ENCODE measurements around the gene CLSTN2. TPM values are rescaled to one million over a fixed set of nuclear protein-coding genes. Genes with fewer than 3 reads are reported as not detected.

Gene CLSTN2
- total and polyA plus RNA-seq, 4 donors, result 0.09 to 2.2 (median 0.55) TPM

DNA sequence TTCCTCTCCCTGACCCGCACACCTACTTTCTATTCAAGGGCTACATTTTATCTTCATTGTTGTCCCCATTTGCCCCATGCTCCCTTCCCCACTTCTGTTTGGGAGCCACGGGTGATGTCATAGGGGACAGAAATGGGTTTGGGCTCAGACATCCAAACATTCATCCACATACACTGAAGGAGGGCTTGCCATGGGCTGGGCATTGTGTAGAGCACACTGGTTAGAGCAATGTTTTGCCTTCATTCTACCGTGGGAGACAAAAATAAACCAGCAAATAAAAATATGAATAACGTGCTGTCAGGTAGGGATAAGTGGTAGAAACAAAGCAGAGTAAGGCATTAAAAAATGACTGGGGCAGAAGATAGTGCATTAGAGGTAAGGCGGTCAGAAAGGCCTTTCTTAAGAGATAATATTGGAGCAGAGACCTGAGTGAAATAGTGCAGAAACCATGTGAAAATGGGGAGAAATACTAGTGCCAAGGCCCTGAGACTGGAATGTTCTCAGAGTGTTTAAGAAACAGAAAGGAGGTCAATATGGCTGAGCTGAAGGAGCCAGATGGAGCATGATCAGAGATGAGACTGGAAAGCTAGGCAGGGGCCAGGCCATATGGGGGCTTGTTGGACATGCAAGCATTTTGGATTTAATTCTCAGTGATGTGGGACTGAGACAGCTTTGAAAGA is 40.9 kb upstream of the CLSTN2 start:
- H3K27ac ChIP-seq (ENCODE audit: low read depth in 1 of 2, low read length in 2 of 2), result no peak overlapping the region
- H3K4me3 ChIP-seq (ENCODE audit: low read depth in 1 of 3, low read length in 3 of 3), result no peak overlapping the region
- no peaks in the 10 kb centered on the region for H3K4me1 ChIP-seq (ENCODE audit: control insufficient read depth in 4 of 4, insufficient read depth in 4 of 4, low read length in 3 of 4)
- no peak for TF ChIP-seq YY1 (IDR thresholded peaks at IDR 0.05)
- TF ChIP-seq, protein P1, sequence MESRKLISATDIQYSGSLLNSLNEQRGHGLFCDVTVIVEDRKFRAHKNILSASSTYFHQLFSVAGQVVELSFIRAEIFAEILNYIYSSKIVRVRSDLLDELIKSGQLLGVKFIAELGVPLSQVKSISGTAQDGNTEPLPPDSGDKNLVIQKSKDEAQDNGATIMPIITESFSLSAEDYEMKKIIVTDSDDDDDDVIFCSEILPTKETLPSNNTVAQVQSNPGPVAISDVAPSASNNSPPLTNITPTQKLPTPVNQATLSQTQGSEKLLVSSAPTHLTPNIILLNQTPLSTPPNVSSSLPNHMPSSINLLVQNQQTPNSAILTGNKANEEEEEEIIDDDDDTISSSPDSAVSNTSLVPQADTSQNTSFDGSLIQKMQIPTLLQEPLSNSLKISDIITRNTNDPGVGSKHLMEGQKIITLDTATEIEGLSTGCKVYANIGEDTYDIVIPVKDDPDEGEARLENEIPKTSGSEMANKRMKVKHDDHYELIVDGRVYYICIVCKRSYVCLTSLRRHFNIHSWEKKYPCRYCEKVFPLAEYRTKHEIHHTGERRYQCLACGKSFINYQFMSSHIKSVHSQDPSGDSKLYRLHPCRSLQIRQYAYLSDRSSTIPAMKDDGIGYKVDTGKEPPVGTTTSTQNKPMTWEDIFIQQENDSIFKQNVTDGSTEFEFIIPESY (IDR thresholded peaks at IDR 0.05), result no peak
- TF ChIP-seq RAD21 (IDR thresholded peaks at IDR 0.05), result no peak
- no peak for TF ChIP-seq SP1 (IDR thresholded peaks at IDR 0.05)
- no peak for TF ChIP-seq HNF4G (IDR thresholded peaks at IDR 0.05)
- TF ChIP-seq JUND (IDR thresholded peaks at IDR 0.05), result no peak
- no peak for TF ChIP-seq NR2F2 (IDR thresholded peaks at IDR 0.05)
- TF ChIP-seq EGR1 (IDR thresholded peaks at IDR 0.05; ENCODE audit: low read depth in 2 of 2), result no peak
- TF ChIP-seq, protein P2, sequence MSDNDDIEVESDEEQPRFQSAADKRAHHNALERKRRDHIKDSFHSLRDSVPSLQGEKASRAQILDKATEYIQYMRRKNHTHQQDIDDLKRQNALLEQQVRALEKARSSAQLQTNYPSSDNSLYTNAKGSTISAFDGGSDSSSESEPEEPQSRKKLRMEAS (IDR thresholded peaks at IDR 0.05), result no peak
- TF ChIP-seq TAF1 (conservative IDR thresholded peaks at IDR 0.05), result no peak
- TF ChIP-seq, protein P3, sequence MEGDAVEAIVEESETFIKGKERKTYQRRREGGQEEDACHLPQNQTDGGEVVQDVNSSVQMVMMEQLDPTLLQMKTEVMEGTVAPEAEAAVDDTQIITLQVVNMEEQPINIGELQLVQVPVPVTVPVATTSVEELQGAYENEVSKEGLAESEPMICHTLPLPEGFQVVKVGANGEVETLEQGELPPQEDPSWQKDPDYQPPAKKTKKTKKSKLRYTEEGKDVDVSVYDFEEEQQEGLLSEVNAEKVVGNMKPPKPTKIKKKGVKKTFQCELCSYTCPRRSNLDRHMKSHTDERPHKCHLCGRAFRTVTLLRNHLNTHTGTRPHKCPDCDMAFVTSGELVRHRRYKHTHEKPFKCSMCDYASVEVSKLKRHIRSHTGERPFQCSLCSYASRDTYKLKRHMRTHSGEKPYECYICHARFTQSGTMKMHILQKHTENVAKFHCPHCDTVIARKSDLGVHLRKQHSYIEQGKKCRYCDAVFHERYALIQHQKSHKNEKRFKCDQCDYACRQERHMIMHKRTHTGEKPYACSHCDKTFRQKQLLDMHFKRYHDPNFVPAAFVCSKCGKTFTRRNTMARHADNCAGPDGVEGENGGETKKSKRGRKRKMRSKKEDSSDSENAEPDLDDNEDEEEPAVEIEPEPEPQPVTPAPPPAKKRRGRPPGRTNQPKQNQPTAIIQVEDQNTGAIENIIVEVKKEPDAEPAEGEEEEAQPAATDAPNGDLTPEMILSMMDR (IDR thresholded peaks at IDR 0.05; ENCODE audit: low read depth, low read length, missing input control), result no peak
- no peak for TF ChIP-seq RXRA (IDR thresholded peaks at IDR 0.05)
- TF ChIP-seq, protein P4, sequence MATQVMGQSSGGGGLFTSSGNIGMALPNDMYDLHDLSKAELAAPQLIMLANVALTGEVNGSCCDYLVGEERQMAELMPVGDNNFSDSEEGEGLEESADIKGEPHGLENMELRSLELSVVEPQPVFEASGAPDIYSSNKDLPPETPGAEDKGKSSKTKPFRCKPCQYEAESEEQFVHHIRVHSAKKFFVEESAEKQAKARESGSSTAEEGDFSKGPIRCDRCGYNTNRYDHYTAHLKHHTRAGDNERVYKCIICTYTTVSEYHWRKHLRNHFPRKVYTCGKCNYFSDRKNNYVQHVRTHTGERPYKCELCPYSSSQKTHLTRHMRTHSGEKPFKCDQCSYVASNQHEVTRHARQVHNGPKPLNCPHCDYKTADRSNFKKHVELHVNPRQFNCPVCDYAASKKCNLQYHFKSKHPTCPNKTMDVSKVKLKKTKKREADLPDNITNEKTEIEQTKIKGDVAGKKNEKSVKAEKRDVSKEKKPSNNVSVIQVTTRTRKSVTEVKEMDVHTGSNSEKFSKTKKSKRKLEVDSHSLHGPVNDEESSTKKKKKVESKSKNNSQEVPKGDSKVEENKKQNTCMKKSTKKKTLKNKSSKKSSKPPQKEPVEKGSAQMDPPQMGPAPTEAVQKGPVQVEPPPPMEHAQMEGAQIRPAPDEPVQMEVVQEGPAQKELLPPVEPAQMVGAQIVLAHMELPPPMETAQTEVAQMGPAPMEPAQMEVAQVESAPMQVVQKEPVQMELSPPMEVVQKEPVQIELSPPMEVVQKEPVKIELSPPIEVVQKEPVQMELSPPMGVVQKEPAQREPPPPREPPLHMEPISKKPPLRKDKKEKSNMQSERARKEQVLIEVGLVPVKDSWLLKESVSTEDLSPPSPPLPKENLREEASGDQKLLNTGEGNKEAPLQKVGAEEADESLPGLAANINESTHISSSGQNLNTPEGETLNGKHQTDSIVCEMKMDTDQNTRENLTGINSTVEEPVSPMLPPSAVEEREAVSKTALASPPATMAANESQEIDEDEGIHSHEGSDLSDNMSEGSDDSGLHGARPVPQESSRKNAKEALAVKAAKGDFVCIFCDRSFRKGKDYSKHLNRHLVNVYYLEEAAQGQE (IDR thresholded peaks at IDR 0.05), result no peak
- no peak for TF ChIP-seq GABPA (IDR thresholded peaks at IDR 0.05 in 1 of 2, conservative IDR thresholded peaks at IDR 0.05 in 1 of 2)
- TF ChIP-seq HNF4A (conservative IDR thresholded peaks at IDR 0.05), result no peak
- peaks cover 0 to 2% (median 0%) of the 10 kb centered on the region in 4 donors for H3K9me3 ChIP-seq (ENCODE audit: control insufficient read depth in 4 of 4, low read length in 3 of 4)
- no peaks in the 10 kb centered on the region for H3K36me3 ChIP-seq (ENCODE audit: control insufficient read depth in 4 of 4, insufficient read depth in 3 of 4, low read depth in 1 of 4, low read length in 3 of 4)
- H3K27me3 ChIP-seq (ENCODE audit: control insufficient read depth in 4 of 4, insufficient read depth in 4 of 4, low read length in 3 of 4), result no peaks in the 10 kb centered on the region
- no peak overlapping the region for H3K9ac ChIP-seq (ENCODE audit: low read depth in 1 of 2, low read length in 2 of 2)
- 83% methylated on average over 5 of the region's 5 CpGs for WGBS
- no peak for DNase-seq (ENCODE audit: low spot score)

DNA sequence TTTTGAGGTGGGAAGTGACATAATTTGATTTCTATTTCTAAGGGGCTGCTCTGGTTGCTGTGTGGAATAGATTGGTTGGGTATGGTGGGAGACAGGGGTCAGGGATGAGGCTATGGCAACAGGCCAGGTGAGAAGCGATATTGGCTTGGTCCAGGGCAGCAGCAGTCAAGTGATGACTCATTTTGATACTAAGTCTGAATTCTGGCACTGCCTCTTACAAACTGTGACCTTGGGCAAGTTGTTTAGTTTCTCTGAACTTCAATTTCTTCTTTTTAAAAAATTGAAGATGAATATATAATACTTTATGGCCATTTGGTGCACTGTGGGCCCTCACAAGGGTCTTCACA is 40.4 kb upstream of the CLSTN2 start:
- Histone ChIP-seq H3K27ac (ENCODE audit: low read depth in 1 of 2, low read length in 2 of 2) (no peak overlapping the region), H3K4me1 (ENCODE audit: control insufficient read depth in 4 of 4, insufficient read depth in 4 of 4, low read length in 3 of 4) (no peaks in the 10 kb centered on the region), H3K4me3 (ENCODE audit: low read depth in 1 of 3, low read length in 3 of 3) (no peak overlapping the region), H3K9me3 (ENCODE audit: control insufficient read depth in 4 of 4, low read length in 3 of 4) (peaks cover 0 to 4% (median 2%) of the 10 kb centered on the region in 4 donors), H3K9ac (ENCODE audit: low read depth in 1 of 2, low read length in 2 of 2) (no peak overlapping the region), H3K27me3 (ENCODE audit: control insufficient read depth in 4 of 4, insufficient read depth in 4 of 4, low read length in 3 of 4) (no peaks in the 10 kb centered on the region), H3K36me3 (ENCODE audit: control insufficient read depth in 4 of 4, insufficient read depth in 3 of 4, low read depth in 1 of 4, low read length in 3 of 4) (no peaks in the 10 kb centered on the region)
- no peak for DNase-seq (ENCODE audit: low spot score)
- TF ChIP-seq NR2F2 (IDR thresholded peaks at IDR 0.05) (no peak), FOXA2 (IDR thresholded peaks at IDR 0.05) (no peak), JUND (IDR thresholded peaks at IDR 0.05) (no peak), TAF1 (conservative IDR thresholded peaks at IDR 0.05) (no peak)
- TF ChIP-seq, protein P3 (IDR thresholded peaks at IDR 0.05; ENCODE audit: low read depth, low read length, missing input control), result no peak
- 77% methylated on average over 1 of the region's 1 CpG for WGBS
